HG02571 (cell line): Measurements from ENCODE around the gene PDPK1.
"Not testable (repeated sequence)": the region's sequence is repeated elsewhere in the genome, so short reads cannot be mapped to it uniquely, and the experiment has no call there.

Source experiments
- ATAC-seq: cut with Tn5 transposase; IDR thresholded peaks from one replicate; pipeline ENCODE4 v1.9.1; 2021; ENCODE audit warnings: mild to moderate bottlenecking, moderate library complexity; ENCODE audit not compliant: unreplicated experiment

The PDPK1 gene

GRCh38 chr16:2520784-2521531 lies 16.9 kb upstream of the PDPK1 start:
- no peak for ATAC-seq

- ATAC-seq = no peak
Measured at GRCh38 chr16:2523801-2524231, 14.0 kb upstream of the PDPK1 start.

- ATAC-seq = no peak
Measured at GRCh38 chr16:2524339-2524938, 13.4 kb upstream of the PDPK1 start.

- no peak for ATAC-seq
Measured at GRCh38 chr16:2526135-2526534, 11.7 kb upstream of the PDPK1 start.

- no peak for ATAC-seq
Measured at GRCh38 chr16:2527071-2527783, 10.6 kb upstream of the PDPK1 start.

GRCh38 chr16:2527784-2528100 lies 10.1 kb upstream of the PDPK1 start:
- ATAC-seq = no peak

GRCh38 chr16:2528161-2529060 lies 9.4 kb upstream of the PDPK1 start:
- no peak for ATAC-seq

- ATAC-seq = no peak
Measured at GRCh38 chr16:2529061-2529931, 8.5 kb upstream of the PDPK1 start.

- no peak for ATAC-seq
Measured at GRCh38 chr16:2529961-2530628, 7.7 kb upstream of the PDPK1 start.

- ATAC-seq = no peak
Measured at GRCh38 chr16:2530629-2531318, 7.0 kb upstream of the PDPK1 start.

GRCh38 chr16:2531371-2531695 lies 6.5 kb upstream of the PDPK1 start, which contains the start of gene CEMP1:
Gene CEMP1 (minus strand): TSS chr16:2531408. CDS start chr16:2531073, 335 bp downstream.
- ATAC-seq = peak; percentile 2

- ATAC-seq = peak; percentile 77
Measured at GRCh38 chr16:2531696-2532493, 5.9 kb upstream of the PDPK1 start.

GRCh38 chr16:2532494-2533141 lies 5.2 kb upstream of the PDPK1 start:
- peak; percentile 16 for ATAC-seq

- ATAC-seq = not testable (repeated sequence)
Measured at GRCh38 chr16:2533142-2533755, 4.6 kb upstream of the PDPK1 start.

- ATAC-seq = no peak
Measured at GRCh38 chr16:2533912-2534311, 3.9 kb upstream of the PDPK1 start.

- not testable (repeated sequence) for ATAC-seq
Measured at GRCh38 chr16:2534335-2534734, 3.5 kb upstream of the PDPK1 start.

- no peak for ATAC-seq
Measured at GRCh38 chr16:2535625-2536013, 2.2 kb upstream of the PDPK1 start.
